ENCODE results near the gene GNL3.

Gene GNL3

GRCh38 chr3:52682016-52682415 is 3.8 kb upstream of the GNL3 start:
- Histone ChIP-seq H4K20me1 (ENCODE audit: insufficient read depth, low read length) (0 out of 2 replicates have a peak, but pooled peaks cover 1% of the 10 kb centered on the region), H3K4me1 (ENCODE audit: low read length) (peaks cover 38% of the 10 kb centered on the region), H3K36me3 (replicated peaks; ENCODE audit: low read depth, low read length) (peaks cover 40% of the 10 kb centered on the region), H3K4me2 (ENCODE audit: low read length) (peak overlapping the region; percentile 67), H2AFZ (ENCODE audit: low read depth, low read length) (no peak overlapping the region), H3K27me3 (ENCODE audit: low read depth, low read length) (no peaks in the 10 kb centered on the region), H3K79me2 (ENCODE audit: low read length) (peaks cover 76% of the 10 kb centered on the region), H3K4me3 (ENCODE audit: low read length) (peak overlapping the region; percentile 15), H3K9ac (ENCODE audit: low read length) (peak overlapping the region; percentile 35), H3K27ac (ENCODE audit: low read length) (peak overlapping the region; percentile 77), H3K9me3 (ENCODE audit: insufficient read depth, low read length) (no peaks in the 10 kb centered on the region)
- TF ChIP-seq CTCF (IDR thresholded peaks at IDR 0.05; ENCODE audit: low read depth, low read length) (peak; percentile 49), EZH2phosphoT487 (IDR thresholded peaks at IDR 0.05; ENCODE audit: low read depth) (no peak)

- peaks cover 51% of the 10 kb centered on the region for H3K4me1 ChIP-seq (ENCODE audit: low read length)
- H3K4me3 ChIP-seq (ENCODE audit: low read length), result no peak overlapping the region
- H4K20me1 ChIP-seq (ENCODE audit: insufficient read depth, low read length), result 0 out of 2 replicates have a peak, but pooled peaks cover 3% of the 10 kb centered on the region
- H3K9me3 ChIP-seq (ENCODE audit: insufficient read depth, low read length), result no peaks in the 10 kb centered on the region
- TF ChIP-seq CTCF (IDR thresholded peaks at IDR 0.05; ENCODE audit: low read depth, low read length), result no peak
- no peak for TF ChIP-seq EZH2phosphoT487 (IDR thresholded peaks at IDR 0.05; ENCODE audit: low read depth)
- peaks cover 88% of the 10 kb centered on the region for H3K79me2 ChIP-seq (ENCODE audit: low read length)
- H3K27me3 ChIP-seq (ENCODE audit: low read depth, low read length), result no peaks in the 10 kb centered on the region
- no peak overlapping the region for H3K27ac ChIP-seq (ENCODE audit: low read length)
- H3K4me2 ChIP-seq (ENCODE audit: low read length), result no peak overlapping the region
- no peak overlapping the region for H3K9ac ChIP-seq (ENCODE audit: low read length)
- no peak overlapping the region for H2AFZ ChIP-seq (ENCODE audit: low read depth, low read length)
- peaks cover 47% of the 10 kb centered on the region for H3K36me3 ChIP-seq (replicated peaks; ENCODE audit: low read depth, low read length)
Measured at GRCh38 chr3:52683611-52684010, 2.2 kb upstream of the GNL3 start.

GRCh38 chr3:52684184-52684583 is 1.6 kb upstream of the GNL3 start:
- Histone ChIP-seq H3K9ac (ENCODE audit: low read length) (peak overlapping the region; percentile 88), H3K4me1 (ENCODE audit: low read length) (peaks cover 56% of the 10 kb centered on the region), H2AFZ (ENCODE audit: low read depth, low read length) (no peak overlapping the region), H3K9me3 (ENCODE audit: insufficient read depth, low read length) (no peaks in the 10 kb centered on the region), H3K27me3 (ENCODE audit: low read depth, low read length) (no peaks in the 10 kb centered on the region), H3K79me2 (ENCODE audit: low read length) (peaks cover 94% of the 10 kb centered on the region), H3K4me2 (ENCODE audit: low read length) (peak overlapping the region; percentile 85), H4K20me1 (ENCODE audit: insufficient read depth, low read length) (0 out of 2 replicates have a peak, but pooled peaks cover 3% of the 10 kb centered on the region), H3K36me3 (replicated peaks; ENCODE audit: low read depth, low read length) (peaks cover 47% of the 10 kb centered on the region), H3K27ac (ENCODE audit: low read length) (peak overlapping the region; percentile 80; the same call in 1 of the 2 replicates), H3K4me3 (ENCODE audit: low read length) (peak overlapping the region; percentile 78)
- TF ChIP-seq CTCF (IDR thresholded peaks at IDR 0.05; ENCODE audit: low read depth, low read length) (no peak), EZH2phosphoT487 (IDR thresholded peaks at IDR 0.05; ENCODE audit: low read depth) (no peak)

GRCh38 chr3:52685285-52685708 is 535 bp upstream of the GNL3 start:
- Histone ChIP-seq H2AFZ (ENCODE audit: low read depth, low read length) (peak overlapping the region; percentile 12; the same call in 1 of the 2 replicates), H4K20me1 (ENCODE audit: insufficient read depth, low read length) (0 out of 2 replicates have a peak, but pooled peaks cover 3% of the 10 kb centered on the region)

More at GRCh38 chr3:52685285-52685708, 535 bp upstream of the GNL3 start:
- no peaks in the 10 kb centered on the region for H3K9me3 ChIP-seq (ENCODE audit: insufficient read depth, low read length)
- H3K79me2 ChIP-seq (ENCODE audit: low read length), result peaks cover 97% of the 10 kb centered on the region
- peaks cover 63% of the 10 kb centered on the region for H3K4me1 ChIP-seq (ENCODE audit: low read length)
- peak overlapping the region; percentile 90 for H3K4me3 ChIP-seq (ENCODE audit: low read length)
- TF ChIP-seq CTCF (IDR thresholded peaks at IDR 0.05; ENCODE audit: low read depth, low read length) (no peak), EZH2phosphoT487 (IDR thresholded peaks at IDR 0.05; ENCODE audit: low read depth) (no peak)
- peak overlapping the region; percentile 85 for H3K4me2 ChIP-seq (ENCODE audit: low read length)
- no peaks in the 10 kb centered on the region for H3K27me3 ChIP-seq (ENCODE audit: low read depth, low read length)
- H3K27ac ChIP-seq (ENCODE audit: low read length), result peak overlapping the region; percentile 80
- peak overlapping the region; percentile 97 for H3K9ac ChIP-seq (ENCODE audit: low read length)
- H3K36me3 ChIP-seq (replicated peaks; ENCODE audit: low read depth, low read length), result peaks cover 46% of the 10 kb centered on the region
